ENCODE data around the gene CACNA1G.

The CACNA1G gene

GRCh38 chr17:50660042-50660886, 99.7 kb downstream of the CACNA1G start:
- DNase-seq, result no peak

- DNase-seq, result no peak
These were observed 100.4 kb downstream of the CACNA1G start for GRCh38 chr17:50660887-50661345.

GRCh38 chr17:50661348-50661747, 100.8 kb downstream of the CACNA1G start:
- no peak for DNase-seq

- DNase-seq, result no peak
These were observed 101.4 kb downstream of the CACNA1G start for GRCh38 chr17:50661795-50662391.

- DNase-seq, result no peak
These were observed 102.2 kb downstream of the CACNA1G start for GRCh38 chr17:50662632-50663225.

- DNase-seq, result no peak
These were observed 103.4 kb downstream of the CACNA1G start for GRCh38 chr17:50663812-50664374.

- no peak for DNase-seq
These were observed 104.4 kb downstream of the CACNA1G start for GRCh38 chr17:50664788-50665458.

GRCh38 chr17:50665838-50666237, 105.3 kb downstream of the CACNA1G start:
- DNase-seq, result no peak

GRCh38 chr17:50666316-50666715, 105.8 kb downstream of the CACNA1G start:
- DNase-seq, result no peak

GRCh38 chr17:50667259-50668024, 106.9 kb downstream of the CACNA1G start:
- DNase-seq, result no peak

- DNase-seq, result no peak
These were observed 107.7 kb downstream of the CACNA1G start for GRCh38 chr17:50668025-50668837.

GRCh38 chr17:50668838-50669581, 108.5 kb downstream of the CACNA1G start:
- DNase-seq, result no peak

GRCh38 chr17:50672071-50672470, 111.6 kb downstream of the CACNA1G start:
- DNase-seq, result peak; percentile 34

GRCh38 chr17:50672831-50673551, 112.5 kb downstream of the CACNA1G start:
- DNase-seq, result peak; percentile 51

GRCh38 chr17:50675190-50675589, 114.7 kb downstream of the CACNA1G start:
- DNase-seq, result no peak

- no peak for DNase-seq
These were observed 115.1 kb downstream of the CACNA1G start for GRCh38 chr17:50675627-50676026.

- no peak for DNase-seq
These were observed 115.8 kb downstream of the CACNA1G start for GRCh38 chr17:50676065-50676975.

Measured in activated effector memory CD4-positive, alpha-beta T cell treated with anti-CD3 and anti-CD28 coated beads, Interleukin-2, amount 50 U/mL, for 16 hours (primary cell).